Calu3 (cell line): ENCODE measurements around the gene KIAA1549. TPM values are rescaled to one million over a fixed set of nuclear protein-coding genes. Genes with fewer than 3 reads are reported as not detected.
"Not testable (repeated sequence)": the region's sequence is repeated elsewhere in the genome, so short reads cannot be mapped to it uniquely, and the experiment has no call there.

Experiments used
- BruUV-seq: library from RNA; stranded (reverse); fragments of 400-500 nt; replicated peaks from 2 replicates; lab custom pipeline; 2021; lab: Mats Ljungman, UMichigan
- CTCF ChIA-PET: fragments of 300-600 bp; sonication (Branson Sonifier 250); formaldehyde crosslinking; loops from one replicate; lab custom pipeline; 2022; ENCODE audit warnings: antibody characterized with exemption; lab: Charles Lee
- DNase-seq: peaks from one replicate; pipeline ENCODE4 v3.0.0; 2022
- H3K27ac Mint-ChIP-seq: one replicate; pipeline ENCODE4 v1.8.0; 2022; ENCODE audit warnings: mixed read lengths; ENCODE audit not compliant: unreplicated experiment
- H3K27me3 Mint-ChIP-seq: one replicate; pipeline ENCODE4 v1.8.0; 2022; ENCODE audit warnings: mixed read lengths; ENCODE audit not compliant: unreplicated experiment
- H3K36me3 Mint-ChIP-seq: one replicate; pipeline ENCODE4 v1.8.0; 2022; ENCODE audit warnings: mild to moderate bottlenecking, moderate library complexity, mixed read lengths; ENCODE audit not compliant: insufficient read depth, unreplicated experiment
- H3K4me1 Mint-ChIP-seq: one replicate; pipeline ENCODE4 v1.8.0; 2022; ENCODE audit warnings: mild to moderate bottlenecking, low read depth, mixed read lengths; ENCODE audit not compliant: unreplicated experiment
- H3K4me3 Mint-ChIP-seq: one replicate; pipeline ENCODE4 v1.8.0; 2022; ENCODE audit warnings: mild to moderate bottlenecking, low read depth, moderate library complexity, mixed read lengths; ENCODE audit not compliant: unreplicated experiment
- H3K9me3 Mint-ChIP-seq: one replicate; pipeline ENCODE4 v1.8.0; 2022; ENCODE audit warnings: low read depth, mixed read lengths; ENCODE audit not compliant: unreplicated experiment
- intact Hi-C: fragments of 100-400 bp; cut with micrococcal nuclease; formaldehyde crosslinking; loops from one replicate; pipeline ENCODE4 v1.10.0; 2022; ENCODE audit not compliant: unreplicated experiment
- total RNA-seq: library from RNA; stranded (reverse); gene quantifications from 2 replicates; pipeline ENCODE4 v1.2.3, GENCODE V29; 2022
- TF ChIP-seq, protein P1 (sequence below): fragments of 200-600 bp; IDR thresholded peaks from one replicate; pipeline ENCODE4 v1.8.0; 2022; ENCODE audit warnings: antibody characterized with exemption; ENCODE audit not compliant: unreplicated experiment

Gene KIAA1549
- total RNA-seq, 1 experiment from 2014 or later: 10.4 TPM

DNA sequence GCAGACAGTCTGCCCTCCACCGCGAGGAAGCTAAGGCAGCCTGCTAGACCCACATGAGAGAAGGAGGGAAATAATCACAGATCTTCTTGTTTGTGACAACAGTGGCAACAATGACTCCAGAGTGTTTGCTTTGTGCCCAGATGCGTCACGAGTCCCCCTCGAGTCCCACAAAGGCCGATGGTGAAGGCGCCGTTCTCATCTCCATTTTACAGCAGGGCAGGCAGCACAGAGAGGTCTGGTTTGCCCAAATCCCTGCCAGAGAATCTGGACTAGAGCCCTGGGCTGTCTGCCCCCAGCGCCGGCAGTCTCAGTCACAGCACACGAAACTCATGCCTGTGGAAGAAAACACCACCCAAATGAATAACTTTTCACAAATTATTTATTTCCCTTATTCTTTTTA lies 38.1 kb downstream of the KIAA1549 start:
- CTCF ChIA-PET: interaction anchor here (1.2 kb wide), 1 partner anchor 8 kb away, joined by 3 read pairs; no protein-coding TSS in a partner anchor
- intact Hi-C loops: no loop called here
- TF ChIP-seq, protein P1, sequence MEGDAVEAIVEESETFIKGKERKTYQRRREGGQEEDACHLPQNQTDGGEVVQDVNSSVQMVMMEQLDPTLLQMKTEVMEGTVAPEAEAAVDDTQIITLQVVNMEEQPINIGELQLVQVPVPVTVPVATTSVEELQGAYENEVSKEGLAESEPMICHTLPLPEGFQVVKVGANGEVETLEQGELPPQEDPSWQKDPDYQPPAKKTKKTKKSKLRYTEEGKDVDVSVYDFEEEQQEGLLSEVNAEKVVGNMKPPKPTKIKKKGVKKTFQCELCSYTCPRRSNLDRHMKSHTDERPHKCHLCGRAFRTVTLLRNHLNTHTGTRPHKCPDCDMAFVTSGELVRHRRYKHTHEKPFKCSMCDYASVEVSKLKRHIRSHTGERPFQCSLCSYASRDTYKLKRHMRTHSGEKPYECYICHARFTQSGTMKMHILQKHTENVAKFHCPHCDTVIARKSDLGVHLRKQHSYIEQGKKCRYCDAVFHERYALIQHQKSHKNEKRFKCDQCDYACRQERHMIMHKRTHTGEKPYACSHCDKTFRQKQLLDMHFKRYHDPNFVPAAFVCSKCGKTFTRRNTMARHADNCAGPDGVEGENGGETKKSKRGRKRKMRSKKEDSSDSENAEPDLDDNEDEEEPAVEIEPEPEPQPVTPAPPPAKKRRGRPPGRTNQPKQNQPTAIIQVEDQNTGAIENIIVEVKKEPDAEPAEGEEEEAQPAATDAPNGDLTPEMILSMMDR: no peak

DNA sequence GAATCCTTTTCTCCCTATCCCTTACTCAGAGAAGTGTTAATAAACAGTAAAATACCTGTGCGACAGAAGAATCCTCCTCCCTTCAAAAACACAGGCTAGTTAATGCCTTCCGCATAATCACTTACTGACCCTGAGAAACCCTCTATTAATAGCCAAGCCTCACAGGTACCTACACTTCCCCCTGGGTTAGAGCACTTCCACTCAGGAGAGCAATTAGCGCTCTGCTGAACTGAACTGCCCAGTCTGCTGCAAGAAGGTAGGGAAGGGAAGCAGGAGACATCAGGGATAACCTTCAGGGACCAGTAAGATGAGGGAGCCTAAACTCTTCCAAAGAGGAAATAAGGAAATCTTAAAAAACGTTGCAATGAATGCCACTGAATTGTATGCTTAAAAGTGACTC lies 39.6 kb downstream of the KIAA1549 start:
- no TSS peak for BruUV-seq
- intact Hi-C loops: no loop called here
- Mint-ChIP-seq H3K27ac (no peak overlapping the region), H3K4me3 (no peak overlapping the region), H3K27me3 (no peaks in the 10 kb centered on the region), H3K36me3 (no peaks in the 10 kb centered on the region), H3K9me3 (no peaks in the 10 kb centered on the region), H3K4me1 (no peaks in the 10 kb centered on the region)
- no peak for DNase-seq
- TF ChIP-seq, protein P1: no peak
- CTCF ChIA-PET: no interaction called here

More for the DNA sequence above, 38.1 kb downstream of the KIAA1549 start:
- H3K4me3 Mint-ChIP-seq: no peak overlapping the region
- no peak for DNase-seq
- H3K27me3 Mint-ChIP-seq: no peaks in the 10 kb centered on the region
- H3K27ac Mint-ChIP-seq: no peak overlapping the region
- H3K36me3 Mint-ChIP-seq: no peaks in the 10 kb centered on the region
- BruUV-seq: no TSS peak
- no peaks in the 10 kb centered on the region for H3K9me3 Mint-ChIP-seq
- H3K4me1 Mint-ChIP-seq: no peaks in the 10 kb centered on the region

DNA sequence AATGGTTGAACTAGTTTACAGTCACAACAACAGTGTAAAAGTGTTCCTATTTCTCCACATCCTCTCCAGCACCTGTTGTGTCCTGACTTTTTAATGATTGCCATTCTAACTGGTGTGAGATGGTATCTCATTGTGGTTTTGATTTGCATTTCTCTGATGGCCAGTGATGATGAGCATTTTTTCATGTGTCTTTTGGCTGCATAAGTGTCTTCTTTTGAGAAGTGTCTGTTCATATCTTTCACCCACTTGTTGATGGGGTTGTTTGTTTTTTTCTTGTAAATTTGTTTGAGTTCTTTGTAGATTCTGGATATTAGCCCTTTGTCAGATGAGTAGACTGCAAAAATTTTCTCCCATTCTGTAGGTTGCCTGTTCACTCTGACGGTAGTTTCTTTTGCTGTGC lies 40.6 kb downstream of the KIAA1549 start:
- H3K4me1 Mint-ChIP-seq, H3K4me3 Mint-ChIP-seq, H3K27me3 Mint-ChIP-seq, H3K27ac Mint-ChIP-seq, H3K9me3 Mint-ChIP-seq, BruUV-seq, H3K36me3 Mint-ChIP-seq, intact Hi-C loops, DNase-seq: not testable (repeated sequence)
- CTCF ChIA-PET: interaction anchor here (0.7 kb wide), 1 partner anchor 481 kb away, joined by 3 read pairs; no protein-coding TSS in a partner anchor

DNA sequence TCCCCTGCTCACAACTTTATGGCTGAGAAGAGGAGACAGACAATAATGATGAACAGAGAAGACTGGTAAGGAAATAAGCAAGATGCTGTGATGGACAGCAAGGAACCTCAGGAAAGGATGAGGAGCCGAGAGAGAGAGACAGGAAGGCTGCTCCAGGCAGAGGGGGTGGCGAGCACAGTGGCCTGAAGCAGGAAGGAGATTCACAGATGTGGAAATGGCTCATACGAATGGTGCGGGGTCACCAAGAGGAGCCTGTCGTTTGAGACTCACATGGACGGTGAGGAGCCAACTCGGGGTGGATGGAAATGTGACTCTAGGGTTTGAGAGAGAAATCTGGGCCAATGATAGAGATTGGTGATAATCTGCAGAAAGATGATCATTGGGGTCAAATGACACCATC lies 43.7 kb downstream of the KIAA1549 start:
- H3K4me3 Mint-ChIP-seq: no peak overlapping the region
- no peak overlapping the region for H3K27ac Mint-ChIP-seq
- peaks cover 7% of the 10 kb centered on the region for H3K9me3 Mint-ChIP-seq
- CTCF ChIA-PET: no interaction called here
- H3K27me3 Mint-ChIP-seq: no peaks in the 10 kb centered on the region
- DNase-seq: no peak
- H3K4me1 Mint-ChIP-seq: peaks cover 17% of the 10 kb centered on the region
- intact Hi-C loops: no loop called here
- no peaks in the 10 kb centered on the region for H3K36me3 Mint-ChIP-seq
- TF ChIP-seq, protein P1: no peak
- no TSS peak for BruUV-seq

DNA sequence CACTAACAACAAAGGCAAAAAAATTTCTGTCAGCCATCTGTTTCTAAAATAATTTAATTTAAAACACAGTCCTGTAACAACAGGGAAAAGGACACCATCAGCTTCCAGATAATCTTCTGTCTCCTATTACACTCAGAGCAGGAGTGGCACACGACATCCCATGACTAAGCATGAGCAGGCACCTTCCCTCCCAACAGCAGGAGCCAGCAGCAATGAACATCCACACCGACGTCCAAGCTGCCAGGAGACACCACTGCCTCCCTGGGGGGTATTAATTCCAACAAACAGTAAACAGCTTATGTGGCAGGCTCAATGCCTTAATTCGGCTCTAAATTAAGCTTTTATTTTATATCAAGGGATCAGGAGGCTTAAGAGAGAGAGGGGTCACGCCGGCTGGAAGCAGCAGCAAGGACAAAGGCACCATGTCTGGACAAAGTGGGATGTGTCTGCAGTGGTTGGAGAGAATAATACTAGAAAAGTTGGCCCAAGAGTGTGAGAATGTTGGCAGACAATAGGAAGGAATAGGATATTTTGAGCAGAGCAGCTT lies 45.7 kb downstream of the KIAA1549 start:
- Mint-ChIP-seq H3K4me1 (peaks cover 17% of the 10 kb centered on the region), H3K9me3 (peaks cover 7% of the 10 kb centered on the region), H3K36me3 (no peaks in the 10 kb centered on the region), H3K27ac (no peak overlapping the region), H3K27me3 (no peaks in the 10 kb centered on the region), H3K4me3 (no peak overlapping the region)
- BruUV-seq: no TSS peak
- TF ChIP-seq, protein P1: no peak
- CTCF ChIA-PET: interaction anchor here (0.5 to 0.9 kb wide), 2 partner anchors 8 to 116 kb away, joined by 3 read pairs; no protein-coding TSS in a partner anchor
- peak; percentile 47 for DNase-seq
- intact Hi-C loops: no loop called here
